Mucosa of descending colon (tissue), 3 donors: ENCODE measurements around the gene PPP1R12C. TPM values are rescaled to one million over a fixed set of nuclear protein-coding genes. Genes with fewer than 3 reads are reported as not detected.
A peak's percentile ranks its signal among the peaks of the same experiment; 100 is the strongest.

Experiments used
- ATAC-seq: fragments of 200-7000 bp; cut with Tn5 transposase; one replicate; pipeline ENCODE4 v1.9.1; 2020; ENCODE audit warnings: mild to moderate bottlenecking, moderate library complexity
- DNase-seq, 3 donors: peaks; one replicate each; pipeline ENCODE4 v3.0.0-alpha.2; 2020
- H3K36me3 ChIP-seq: fragments of 200-600 bp; one replicate; pipeline ENCODE4 v1.8.0; 2021; ENCODE audit warnings: low read depth, mild to moderate bottlenecking
- H3K4me1 ChIP-seq: fragments of 200-600 bp; one replicate; pipeline ENCODE4 v1.8.0; 2021; ENCODE audit warnings: low read depth, mild to moderate bottlenecking
- H3K4me3 ChIP-seq: fragments of 200-600 bp; one replicate; pipeline ENCODE4 v1.8.0; 2021; ENCODE audit warnings: mild to moderate bottlenecking
- H3K9me3 ChIP-seq: fragments of 200-600 bp; one replicate; pipeline ENCODE4 v1.8.0; 2021; ENCODE audit warnings: mild to moderate bottlenecking
- intact Hi-C, 2 donors: fragments of 100-400 bp; cut with DNase I in 1 of 2; cut with micrococcal nuclease in 1 of 2; formaldehyde crosslinking; loops; one replicate each; pipeline versions ENCODE4 v1.11.0 to v1.11.1; 2022; cut with DNase I, micrococcal nuclease
- total RNA-seq, 3 donors: library from RNA; stranded (reverse); fragmentation: NEBNext Ultra II Directional in 2 of 3; extraction: Animal tissue kit (Norgen Biotek cat#: 25700) in 2 of 3; gene quantifications; one replicate each; pipeline versions ENCODE4 v1.2.1 to v1.2.4, GENCODE V29; 2021 to 2023
- TF ChIP-seq, protein P1 (sequence below): fragments of 200-600 bp; IDR thresholded peaks from one replicate; pipeline ENCODE4 v1.8.0; 2022; ENCODE audit warnings: antibody characterized with exemption, mild to moderate bottlenecking
- donor health status: DM: no; HTN: no; CAD: no; lungs with moderate emphysema.
- donor health status: DM: no; HTN: no; CAD: no.
- donor health status: DM: no; HTN: yes; CAD: no.

The PPP1R12C gene
- total RNA-seq, 3 donors from 2014 or later: 99.8 to 236 (median 112) TPM

DNA sequence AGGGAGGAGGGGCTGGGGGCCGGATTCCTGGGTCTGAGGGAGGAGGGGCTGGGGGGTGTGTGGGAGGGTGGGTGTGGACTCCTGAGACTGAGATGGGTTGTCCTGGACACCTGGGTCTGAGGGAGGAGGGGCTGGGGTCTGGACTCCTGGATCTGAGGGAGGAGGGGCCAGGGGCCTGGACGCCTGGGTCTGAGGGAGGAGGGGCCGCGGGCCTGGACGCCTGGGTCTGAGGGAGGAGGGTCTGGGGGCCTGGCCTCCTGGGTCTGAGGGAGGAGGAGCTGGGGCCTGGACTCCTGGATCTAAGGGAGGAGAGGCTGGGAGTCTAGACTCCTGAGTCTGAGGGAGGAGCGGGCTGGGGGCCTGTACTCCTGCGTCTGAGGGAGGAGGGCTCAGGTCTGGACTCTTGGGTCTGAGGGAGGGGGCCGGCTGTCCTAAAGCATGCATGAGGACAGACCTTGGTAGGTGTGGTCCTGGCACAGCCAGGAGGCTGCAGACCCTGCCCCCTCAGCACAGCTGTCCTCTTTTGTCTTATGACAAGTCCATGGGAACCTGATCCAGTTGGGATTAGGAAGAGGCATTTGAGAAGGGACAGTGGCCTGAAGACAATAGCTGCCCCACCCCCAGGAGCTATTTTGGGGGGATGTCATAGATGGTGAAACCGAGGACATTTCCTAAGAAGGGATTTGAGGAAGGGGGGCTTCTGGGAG is 30.3 kb upstream of the PPP1R12C start:
- no peaks in the 10 kb centered on the region for H3K4me1 ChIP-seq
- no peaks in the 10 kb centered on the region for H3K36me3 ChIP-seq
- DNase-seq (no peak), ATAC-seq (no peak)
- intact Hi-C loops: no loop called here
- TF ChIP-seq, protein P1, sequence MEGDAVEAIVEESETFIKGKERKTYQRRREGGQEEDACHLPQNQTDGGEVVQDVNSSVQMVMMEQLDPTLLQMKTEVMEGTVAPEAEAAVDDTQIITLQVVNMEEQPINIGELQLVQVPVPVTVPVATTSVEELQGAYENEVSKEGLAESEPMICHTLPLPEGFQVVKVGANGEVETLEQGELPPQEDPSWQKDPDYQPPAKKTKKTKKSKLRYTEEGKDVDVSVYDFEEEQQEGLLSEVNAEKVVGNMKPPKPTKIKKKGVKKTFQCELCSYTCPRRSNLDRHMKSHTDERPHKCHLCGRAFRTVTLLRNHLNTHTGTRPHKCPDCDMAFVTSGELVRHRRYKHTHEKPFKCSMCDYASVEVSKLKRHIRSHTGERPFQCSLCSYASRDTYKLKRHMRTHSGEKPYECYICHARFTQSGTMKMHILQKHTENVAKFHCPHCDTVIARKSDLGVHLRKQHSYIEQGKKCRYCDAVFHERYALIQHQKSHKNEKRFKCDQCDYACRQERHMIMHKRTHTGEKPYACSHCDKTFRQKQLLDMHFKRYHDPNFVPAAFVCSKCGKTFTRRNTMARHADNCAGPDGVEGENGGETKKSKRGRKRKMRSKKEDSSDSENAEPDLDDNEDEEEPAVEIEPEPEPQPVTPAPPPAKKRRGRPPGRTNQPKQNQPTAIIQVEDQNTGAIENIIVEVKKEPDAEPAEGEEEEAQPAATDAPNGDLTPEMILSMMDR: no peak
- H3K4me3 ChIP-seq: no peak overlapping the region
- H3K9me3 ChIP-seq: no peaks in the 10 kb centered on the region

DNA sequence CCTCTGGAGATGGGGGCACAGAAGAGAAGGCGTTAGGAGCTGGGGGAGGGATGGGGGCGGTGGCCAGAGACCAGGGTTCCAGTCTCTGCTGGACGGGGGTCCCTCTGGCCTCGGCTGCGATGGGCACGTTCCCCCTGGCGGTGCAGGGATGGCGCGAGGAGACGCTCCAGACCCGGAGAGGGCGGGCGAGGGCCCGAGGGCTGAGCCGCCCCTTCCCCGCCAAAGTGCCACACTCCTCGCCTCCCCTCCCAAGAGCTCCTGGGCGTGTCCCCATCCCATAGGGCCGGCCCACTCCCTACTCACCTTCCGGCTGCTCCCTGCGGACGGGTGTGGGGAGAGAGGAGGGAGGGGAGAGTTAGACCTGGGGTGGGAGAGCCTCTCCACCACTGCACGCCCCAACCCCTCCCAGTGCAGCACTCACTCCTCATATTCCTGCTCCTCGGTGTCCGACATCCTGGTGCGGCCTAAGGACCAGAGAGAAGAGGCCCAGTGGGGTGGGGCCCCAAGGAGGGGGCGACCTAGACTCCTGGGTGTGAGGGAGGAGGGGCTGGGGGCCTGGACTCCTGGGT is 29.4 kb upstream of the PPP1R12C start:
- no peak overlapping the region for H3K4me3 ChIP-seq
- intact Hi-C loops: no loop called here
- TF ChIP-seq, protein P1: no peak
- no peaks in the 10 kb centered on the region for H3K9me3 ChIP-seq
- no peaks in the 10 kb centered on the region for H3K36me3 ChIP-seq
- H3K4me1 ChIP-seq: no peaks in the 10 kb centered on the region
- ATAC-seq (peak; percentile 65), DNase-seq (no peak)

GRCh38 chr19:55146078-55146704 is 28.8 kb upstream of the PPP1R12C start:
- Histone ChIP-seq H3K9me3 (no peaks in the 10 kb centered on the region), H3K4me3 (no peak overlapping the region), H3K36me3 (no peaks in the 10 kb centered on the region), H3K4me1 (peaks cover 4% of the 10 kb centered on the region)
- TF ChIP-seq, protein P1: no peak
- ATAC-seq: peak; percentile 58
- DNase-seq: no peak
- intact Hi-C loops: no loop called here

- DNase-seq (no peak), ATAC-seq (no peak)
- Histone ChIP-seq H3K4me3 (no peak overlapping the region), H3K9me3 (no peaks in the 10 kb centered on the region), H3K4me1 (peaks cover 6% of the 10 kb centered on the region), H3K36me3 (no peaks in the 10 kb centered on the region)
- TF ChIP-seq, protein P1: no peak
- intact Hi-C loops: no loop called here
Measured at GRCh38 chr19:55145232-55145631, 27.8 kb upstream of the PPP1R12C start.

- ATAC-seq: no peak
- intact Hi-C loops: no loop called here
Measured at GRCh38 chr19:55141696-55142095, 24.3 kb upstream of the PPP1R12C start.

More at GRCh38 chr19:55141696-55142095, 24.3 kb upstream of the PPP1R12C start:
- Histone ChIP-seq H3K4me1 (peaks cover 6% of the 10 kb centered on the region), H3K36me3 (no peaks in the 10 kb centered on the region), H3K9me3 (no peaks in the 10 kb centered on the region), H3K4me3 (no peak overlapping the region)
- TF ChIP-seq, protein P1: no peak
- DNase-seq: no peak
